Calu3 (cell line): ENCODE measurements around the gene ADRB1. TPM values are rescaled to one million over a fixed set of nuclear protein-coding genes. Genes with fewer than 3 reads are reported as not detected.

ENCODE experiments used
- BruUV-seq: library from RNA; stranded (reverse); fragments of 400-500 nt; replicated peaks from 2 replicates; lab custom pipeline; 2021; lab: Mats Ljungman, UMichigan
- CTCF ChIA-PET: fragments of 300-600 bp; sonication (Branson Sonifier 250); formaldehyde crosslinking; loops from one replicate; lab custom pipeline; 2022; ENCODE audit warnings: antibody characterized with exemption; lab: Charles Lee
- DNase-seq: peaks from one replicate; pipeline ENCODE4 v3.0.0; 2022
- H3K27ac Mint-ChIP-seq: one replicate; pipeline ENCODE4 v1.8.0; 2022; ENCODE audit warnings: mixed read lengths; ENCODE audit not compliant: unreplicated experiment
- H3K27me3 Mint-ChIP-seq: one replicate; pipeline ENCODE4 v1.8.0; 2022; ENCODE audit warnings: mixed read lengths; ENCODE audit not compliant: unreplicated experiment
- H3K36me3 Mint-ChIP-seq: one replicate; pipeline ENCODE4 v1.8.0; 2022; ENCODE audit warnings: mild to moderate bottlenecking, moderate library complexity, mixed read lengths; ENCODE audit not compliant: insufficient read depth, unreplicated experiment
- H3K4me1 Mint-ChIP-seq: one replicate; pipeline ENCODE4 v1.8.0; 2022; ENCODE audit warnings: mild to moderate bottlenecking, low read depth, mixed read lengths; ENCODE audit not compliant: unreplicated experiment
- H3K4me3 Mint-ChIP-seq: one replicate; pipeline ENCODE4 v1.8.0; 2022; ENCODE audit warnings: mild to moderate bottlenecking, low read depth, moderate library complexity, mixed read lengths; ENCODE audit not compliant: unreplicated experiment
- H3K9me3 Mint-ChIP-seq: one replicate; pipeline ENCODE4 v1.8.0; 2022; ENCODE audit warnings: low read depth, mixed read lengths; ENCODE audit not compliant: unreplicated experiment
- CTCF ChIP-seq: fragments of 200-600 bp; IDR thresholded peaks from one replicate; pipeline ENCODE4 v1.8.0; 2022; ENCODE audit warnings: antibody characterized with exemption; ENCODE audit not compliant: unreplicated experiment
- intact Hi-C: fragments of 100-400 bp; cut with micrococcal nuclease; formaldehyde crosslinking; loops from one replicate; pipeline ENCODE4 v1.10.0; 2022; ENCODE audit not compliant: unreplicated experiment
- total RNA-seq: library from RNA; stranded (reverse); gene quantifications from 2 replicates; pipeline ENCODE4 v1.2.3, GENCODE V29; 2022

The ADRB1 gene
- total RNA-seq, 1 experiment from 2014 or later: 0.47 TPM

DNA sequence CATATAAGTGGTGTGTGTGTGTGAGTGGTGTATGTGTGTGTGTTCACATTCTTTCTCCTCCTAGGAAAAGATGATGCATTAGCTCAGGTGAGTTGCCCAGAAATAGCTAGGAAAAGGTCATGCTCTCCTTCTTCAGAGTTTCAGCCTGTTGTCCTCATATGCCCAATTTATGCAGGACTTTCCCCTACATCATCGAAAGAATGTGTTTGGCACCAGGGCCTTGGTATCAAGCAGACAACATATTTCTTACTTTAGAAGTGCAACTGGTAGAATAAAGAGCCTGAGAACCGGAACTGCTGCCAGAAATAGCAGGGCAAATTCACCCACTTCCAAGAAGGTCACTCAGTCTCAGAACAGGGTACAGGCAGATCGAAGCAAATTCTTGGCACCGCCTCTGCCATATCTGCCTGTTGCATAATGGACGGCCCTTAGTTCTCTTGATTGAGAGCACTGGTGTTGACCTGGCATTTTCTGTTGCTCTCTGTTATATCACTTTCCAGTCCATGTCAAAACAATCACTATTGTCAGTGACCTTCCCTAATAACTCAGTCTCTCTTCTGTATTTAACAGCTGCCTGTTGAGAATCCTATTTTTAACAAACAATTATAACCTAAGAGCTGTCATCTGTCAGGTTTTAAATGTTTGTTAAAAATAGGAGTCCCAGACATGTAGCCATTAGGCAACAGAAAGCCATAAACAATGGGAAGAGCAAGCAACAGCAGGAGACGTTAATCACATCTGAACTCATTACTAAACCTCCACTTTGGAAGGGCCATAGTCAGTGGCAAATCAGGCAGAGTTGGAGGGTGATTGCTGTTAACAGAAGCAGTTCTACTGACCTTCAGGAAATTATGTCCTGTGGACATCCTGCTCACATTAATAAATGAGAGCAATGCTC is 20.7 kb downstream of the ADRB1 start:
- CTCF ChIA-PET: no interaction called here
- no peaks in the 10 kb centered on the region for H3K36me3 Mint-ChIP-seq

DNA sequence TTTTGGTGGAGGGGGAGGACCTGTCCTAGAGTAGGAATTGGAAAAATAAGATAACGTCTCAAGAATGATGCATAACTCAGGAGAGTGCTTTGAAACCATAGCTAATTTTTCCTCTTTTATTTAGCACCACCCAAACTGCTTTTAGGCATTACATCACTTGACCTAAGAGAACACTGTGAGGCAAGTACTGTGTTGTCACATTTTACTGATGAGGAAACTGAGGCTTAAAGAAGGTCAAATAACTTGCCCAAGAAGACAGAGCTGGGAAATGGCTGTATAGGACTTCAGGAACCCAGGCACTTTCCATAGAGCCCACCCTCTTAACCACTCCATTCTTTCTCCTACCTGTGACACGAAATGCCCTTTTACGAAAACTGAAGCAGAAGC is 21.4 kb downstream of the ADRB1 start:
- H3K9me3 Mint-ChIP-seq: no peaks in the 10 kb centered on the region
- TF ChIP-seq CTCF: no peak
- H3K4me3 Mint-ChIP-seq: no peak overlapping the region
- no peak for DNase-seq
- CTCF ChIA-PET: no interaction called here
- H3K36me3 Mint-ChIP-seq: no peaks in the 10 kb centered on the region
- H3K4me1 Mint-ChIP-seq: no peaks in the 10 kb centered on the region
- no peaks in the 10 kb centered on the region for H3K27me3 Mint-ChIP-seq
- intact Hi-C loops: no loop called here
- H3K27ac Mint-ChIP-seq: no peak overlapping the region
- no TSS peak for BruUV-seq

More for the DNA sequence above, 20.7 kb downstream of the ADRB1 start:
- no peak overlapping the region for H3K27ac Mint-ChIP-seq
- no peaks in the 10 kb centered on the region for H3K27me3 Mint-ChIP-seq
- intact Hi-C loops: no loop called here
- H3K4me1 Mint-ChIP-seq: no peaks in the 10 kb centered on the region
- H3K9me3 Mint-ChIP-seq: no peaks in the 10 kb centered on the region
- no TSS peak for BruUV-seq
- TF ChIP-seq CTCF: no peak
- H3K4me3 Mint-ChIP-seq: no peak overlapping the region
- DNase-seq: no peak

GRCh38 chr10:114068054-114068707 is 24.5 kb downstream of the ADRB1 start:
- no peaks in the 10 kb centered on the region for H3K4me1 Mint-ChIP-seq
- H3K4me3 Mint-ChIP-seq: no peak overlapping the region
- no peaks in the 10 kb centered on the region for H3K9me3 Mint-ChIP-seq
- no peak overlapping the region for H3K27ac Mint-ChIP-seq
- intact Hi-C loops: no loop called here
- H3K36me3 Mint-ChIP-seq: no peaks in the 10 kb centered on the region
- no peak for DNase-seq
- no peaks in the 10 kb centered on the region for H3K27me3 Mint-ChIP-seq
- CTCF ChIA-PET: interaction anchor here (1.6 kb wide), 1 partner anchor 196 kb away, joined by 3 read pairs; no protein-coding TSS in a partner anchor
- no TSS peak for BruUV-seq
- TF ChIP-seq CTCF: no peak

GRCh38 chr10:114070710-114071109 is 27.0 kb downstream of the ADRB1 start:
- TF ChIP-seq CTCF: no peak
- no TSS peak for BruUV-seq
- Mint-ChIP-seq H3K36me3 (no peaks in the 10 kb centered on the region), H3K9me3 (no peaks in the 10 kb centered on the region), H3K4me3 (no peak overlapping the region), H3K27me3 (no peaks in the 10 kb centered on the region), H3K27ac (no peak overlapping the region), H3K4me1 (no peaks in the 10 kb centered on the region)
- DNase-seq: no peak
- intact Hi-C loops: no loop called here
- CTCF ChIA-PET: interaction anchor here (1.0 kb wide), 1 partner anchor 28 kb away, joined by 3 read pairs; no protein-coding TSS in a partner anchor
